ENCODE measurements around the gene CD3E.

GRCh38 chr11:118274186-118274585 is 30.3 kb upstream of the CD3E start:
- TF ChIP-seq POLR2A (IDR thresholded peaks at IDR 0.05) (no peak), CTCF (IDR thresholded peaks at IDR 0.05) (no peak)

Measured in lower leg skin (tissue), 3 donors.